ENCODE measurements around the gene KSR2.

KSR2 gene

DNA sequence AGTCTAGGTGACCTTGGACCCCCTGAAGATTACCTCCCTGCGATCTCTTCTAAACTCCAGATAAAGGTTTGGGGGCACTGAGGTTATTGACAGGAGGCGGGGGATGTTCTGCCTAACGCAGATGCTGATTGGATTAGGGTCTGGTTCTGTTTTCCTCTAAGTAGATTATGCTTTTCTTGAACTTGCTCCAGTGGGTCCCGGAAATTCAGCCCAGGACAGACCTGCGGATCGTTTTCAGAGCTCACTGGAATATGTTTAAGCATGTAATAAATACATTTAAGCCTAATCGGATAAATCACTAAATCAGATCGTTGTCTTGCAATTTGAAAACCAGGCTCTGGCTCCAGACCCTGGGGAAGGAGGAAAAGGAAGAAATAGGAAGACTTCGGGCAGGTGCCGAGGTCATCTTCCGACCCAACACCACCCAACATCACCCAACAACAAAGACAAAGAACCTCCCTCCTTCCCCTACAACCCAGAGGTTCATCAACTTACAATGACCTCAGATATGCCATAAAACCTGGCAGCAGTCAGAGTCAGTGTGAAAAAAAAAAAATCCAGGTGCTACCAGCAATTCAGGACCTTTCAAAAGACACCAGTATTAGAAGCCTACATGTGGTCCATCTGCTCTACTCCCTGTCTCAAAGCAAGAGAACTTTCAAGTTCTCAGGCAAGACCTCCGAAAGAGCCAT is 148.4 kb downstream of the KSR2 start:
- TF ChIP-seq, protein P1, sequence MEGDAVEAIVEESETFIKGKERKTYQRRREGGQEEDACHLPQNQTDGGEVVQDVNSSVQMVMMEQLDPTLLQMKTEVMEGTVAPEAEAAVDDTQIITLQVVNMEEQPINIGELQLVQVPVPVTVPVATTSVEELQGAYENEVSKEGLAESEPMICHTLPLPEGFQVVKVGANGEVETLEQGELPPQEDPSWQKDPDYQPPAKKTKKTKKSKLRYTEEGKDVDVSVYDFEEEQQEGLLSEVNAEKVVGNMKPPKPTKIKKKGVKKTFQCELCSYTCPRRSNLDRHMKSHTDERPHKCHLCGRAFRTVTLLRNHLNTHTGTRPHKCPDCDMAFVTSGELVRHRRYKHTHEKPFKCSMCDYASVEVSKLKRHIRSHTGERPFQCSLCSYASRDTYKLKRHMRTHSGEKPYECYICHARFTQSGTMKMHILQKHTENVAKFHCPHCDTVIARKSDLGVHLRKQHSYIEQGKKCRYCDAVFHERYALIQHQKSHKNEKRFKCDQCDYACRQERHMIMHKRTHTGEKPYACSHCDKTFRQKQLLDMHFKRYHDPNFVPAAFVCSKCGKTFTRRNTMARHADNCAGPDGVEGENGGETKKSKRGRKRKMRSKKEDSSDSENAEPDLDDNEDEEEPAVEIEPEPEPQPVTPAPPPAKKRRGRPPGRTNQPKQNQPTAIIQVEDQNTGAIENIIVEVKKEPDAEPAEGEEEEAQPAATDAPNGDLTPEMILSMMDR (IDR thresholded peaks at IDR 0.05), result no peak

- TF ChIP-seq, protein P1 (IDR thresholded peaks at IDR 0.05), result no peak
Observed at GRCh38 chr12:117819160-117819559, 149.6 kb downstream of the KSR2 start.

DNA sequence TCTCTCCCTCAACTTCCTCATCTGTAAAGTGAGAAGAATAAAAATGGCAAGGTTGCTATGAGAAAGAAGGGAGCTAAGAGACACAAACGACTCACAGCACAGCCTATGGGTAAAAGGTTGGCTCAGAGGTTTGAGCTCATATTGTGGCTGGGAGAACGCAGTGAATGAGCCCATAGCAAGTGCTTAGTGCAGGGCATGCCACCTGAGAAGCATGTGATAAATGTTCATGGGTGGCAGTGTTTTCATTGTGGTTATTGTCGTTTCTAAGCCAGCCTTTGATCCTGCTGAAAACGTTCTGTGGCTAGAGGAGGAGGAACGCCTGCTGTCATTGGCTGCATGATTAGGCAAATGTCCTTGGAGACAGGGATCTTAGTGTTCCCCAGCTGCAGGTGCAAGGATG is 150.4 kb downstream of the KSR2 start:
- TF ChIP-seq, protein P1 (IDR thresholded peaks at IDR 0.05), result no peak

DNA sequence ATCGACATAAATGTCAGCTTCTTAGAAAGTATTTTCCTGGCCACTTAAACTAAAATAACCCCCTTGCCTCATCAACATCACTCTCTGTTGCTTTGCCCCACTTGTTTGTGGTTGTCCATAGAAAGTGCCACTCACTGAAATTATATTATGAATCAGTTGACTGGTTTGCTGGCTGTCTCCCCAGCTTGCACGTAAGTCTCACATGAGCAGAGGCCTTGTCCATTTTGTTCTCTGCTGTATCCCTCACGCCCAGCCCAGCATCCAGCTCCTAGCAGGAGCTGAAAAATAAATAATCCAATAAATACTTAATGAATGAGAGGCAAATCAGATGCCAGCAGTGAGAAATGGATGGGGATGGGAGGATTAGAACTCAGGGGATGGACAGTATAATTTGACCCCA is 159.3 kb downstream of the KSR2 start:
- TF ChIP-seq, protein P1 (IDR thresholded peaks at IDR 0.05), result no peak

- TF ChIP-seq, protein P1 (IDR thresholded peaks at IDR 0.05), result no peak
Observed at GRCh38 chr12:117807946-117808345, 160.8 kb downstream of the KSR2 start.

DNA sequence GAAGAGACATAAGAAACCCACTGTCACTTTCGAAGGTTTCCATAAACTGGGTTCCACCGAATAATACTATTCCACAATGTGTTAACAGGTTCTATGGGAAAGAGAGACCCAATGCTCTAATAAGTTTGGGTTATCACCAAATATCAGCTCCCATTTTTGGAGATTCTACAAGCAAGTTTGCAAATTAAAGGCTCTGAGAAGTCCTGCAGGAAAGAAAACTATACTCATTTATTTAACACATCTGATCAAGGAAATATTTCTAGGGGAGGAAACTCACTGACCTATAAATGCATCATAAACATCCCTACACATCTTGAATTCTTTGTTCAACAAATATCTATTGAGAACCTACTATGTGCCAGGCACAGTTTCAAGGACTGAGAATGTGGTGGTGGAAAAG is 161.4 kb downstream of the KSR2 start:
- TF ChIP-seq, protein P1 (IDR thresholded peaks at IDR 0.05), result no peak

- TF ChIP-seq, protein P1 (IDR thresholded peaks at IDR 0.05), result no peak
Observed at GRCh38 chr12:117805865-117806264, 162.9 kb downstream of the KSR2 start.

DNA sequence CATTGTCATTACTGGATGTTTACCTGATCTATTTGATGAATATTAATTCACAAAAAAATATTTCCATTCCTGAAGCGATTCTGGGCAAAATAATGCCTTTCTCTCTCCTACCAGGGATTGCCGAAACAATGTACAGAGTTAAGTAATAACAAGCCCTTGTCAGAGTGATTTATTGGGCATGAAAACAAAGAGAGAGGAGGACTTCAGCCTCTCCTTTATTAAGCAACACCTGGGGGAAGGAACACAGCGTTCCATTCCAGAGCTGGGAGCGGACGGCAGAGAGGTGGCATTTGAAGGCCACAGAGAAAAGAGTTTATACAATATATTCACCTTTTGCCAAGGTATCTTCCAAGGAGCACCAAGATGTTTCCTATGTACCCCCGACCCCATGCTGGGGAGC is 165.8 kb downstream of the KSR2 start:
- TF ChIP-seq, protein P1 (IDR thresholded peaks at IDR 0.05), result no peak
